Lung (tissue), 12 donors: ENCODE measurements around the gene PRKCE. TPM values are rescaled to one million over a fixed set of nuclear protein-coding genes. Genes with fewer than 3 reads are reported as not detected.
A peak's percentile ranks its signal among the peaks of the same experiment; 100 is the strongest.

Experiments
- ATAC-seq: fragments of 200-7000 bp; cut with Tn5 transposase; one replicate; pipeline ENCODE4 v1.9.1; 2020; ENCODE audit warnings: moderate number of reproducible peaks; ENCODE audit not compliant: insufficient read depth, low FRiP score
- DNase-seq, 3 donors: peaks; one replicate each; pipeline ENCODE4 v3.0.0-alpha.2; 2013 to 2017
- H3K27ac ChIP-seq, 2 donors: one replicate each; pipeline ENCODE4 v1.5.1; 2013; ENCODE audit warnings: mild to moderate bottlenecking in 2 of 2, moderate library complexity in 2 of 2, control low read depth in 1 of 2, inconsistent platforms in 1 of 2, low read depth in 1 of 2, low read length in 1 of 2
- H3K27me3 ChIP-seq, 3 donors: one replicate each; pipeline ENCODE4 v1.5.1; 2013; ENCODE audit warnings: low read length in 2 of 3; ENCODE audit not compliant: control insufficient read depth in 3 of 3, insufficient read depth in 3 of 3
- H3K36me3 ChIP-seq, 4 donors: one replicate each; pipeline ENCODE4 v1.5.1; 2013; ENCODE audit warnings: low read length in 4 of 4, mild to moderate bottlenecking in 1 of 4, moderate library complexity in 1 of 4; ENCODE audit not compliant: control insufficient read depth in 4 of 4, insufficient read depth in 4 of 4
- H3K4me1 ChIP-seq, 5 donors: one replicate each; pipeline ENCODE4 v1.5.1; 2013; ENCODE audit warnings: low read length in 5 of 5, mild to moderate bottlenecking in 2 of 5, moderate library complexity in 1 of 5; ENCODE audit not compliant: control insufficient read depth in 5 of 5, insufficient read depth in 5 of 5
- H3K4me3 ChIP-seq: one replicate; pipeline ENCODE4 v1.5.1; 2013; ENCODE audit warnings: mild to moderate bottlenecking, control low read depth, moderate library complexity
- H3K9ac ChIP-seq, 2 donors: one replicate each; pipeline ENCODE4 v1.5.1; 2013; ENCODE audit warnings: low read length in 2 of 2, control low read depth in 1 of 2; ENCODE audit not compliant: insufficient read depth in 1 of 2
- H3K9me3 ChIP-seq, 4 donors: one replicate each; pipeline ENCODE4 v1.5.1; 2013; ENCODE audit warnings: low read length in 3 of 4, mild to moderate bottlenecking in 1 of 4, moderate library complexity in 1 of 4; ENCODE audit not compliant: control insufficient read depth in 4 of 4, insufficient read depth in 3 of 4
- CTCF ChIP-seq: IDR thresholded peaks from 2 replicates; pipeline ENCODE4 v1.5.1; 2012; ENCODE audit warnings: mild to moderate bottlenecking; ENCODE audit errors: control extremely low read depth, extremely low read depth
- WGBS, 2 donors: extraction: QIAGEN DNeasy Blood & Tissue Kit; methylation state at CpG; one replicate each; pipeline ENCODE4 v1.1.7; 2013; 5-methylcytosine and 5-hydroxymethylcytosine counted together
- polyA plus RNA-seq, 2 donors: library from polyadenylated mRNA; stranded (reverse); fragments of 200-250 nt; gene quantifications; one replicate each; pipeline ENCODE4 v1.2.1, GENCODE V29; 2013
- total RNA-seq, 2 donors: library from RNA; depleted of rRNA in 1 of 2; stranded (reverse); fragments of >200 nt in 1 of 2; gene quantifications; one replicate each; pipeline ENCODE4 v1.2.1, GENCODE V29; 2014 to 2021
- donor health status: control.
- donor health status: control.
- donor health status: Bipolar disorder and iron deficiency.
- donor health status: healthy.
- donor health status: DM: yes; HTN: yes; CAD: no.

The PRKCE gene
- total and polyA plus RNA-seq, 4 donors, result 12.5 to 82.2 (median 32.1) TPM

GRCh38 chr2:45855374-45855773 is 203.9 kb downstream of the PRKCE start:
- no peaks in the 10 kb centered on the region for H3K27me3 ChIP-seq
- no peak overlapping the region for H3K9ac ChIP-seq
- ATAC-seq, result no peak
- H3K9me3 ChIP-seq, result no peaks in the 10 kb centered on the region
- no peak overlapping the region for H3K4me3 ChIP-seq
- peak in 2 of 3 donors; percentile 37 to 67 for DNase-seq
- no peak overlapping the region for H3K27ac ChIP-seq
- TF ChIP-seq CTCF, result no peak
- peaks cover 4 to 13% (median 7%) of the 10 kb centered on the region in 5 donors for H3K4me1 ChIP-seq
- H3K36me3 ChIP-seq, result peaks cover 0 to 3% (median 0%) of the 10 kb centered on the region in 4 donors
- WGBS, 2 donors, result 27 to 38% methylated on average over 3 of the region's 3 CpGs

- no peak overlapping the region for H3K27ac ChIP-seq
- DNase-seq (no peak), ATAC-seq (no peak)
- H3K36me3 ChIP-seq, result peaks cover 0 to 3% (median 0%) of the 10 kb centered on the region in 4 donors
- no peak for TF ChIP-seq CTCF
- H3K27me3 ChIP-seq, result no peaks in the 10 kb centered on the region
- WGBS, 2 donors, result 65 to 73% methylated on average over 9 of the region's 9 CpGs
- peaks cover 7 to 25% (median 16%) of the 10 kb centered on the region in 5 donors for H3K4me1 ChIP-seq
- no peak overlapping the region for H3K9ac ChIP-seq
- no peaks in the 10 kb centered on the region for H3K9me3 ChIP-seq
- no peak overlapping the region for H3K4me3 ChIP-seq
Observed at GRCh38 chr2:45856391-45857274, 205.2 kb downstream of the PRKCE start.

GRCh38 chr2:45857275-45857609 is 205.8 kb downstream of the PRKCE start:
- Histone ChIP-seq H3K4me3 (no peak overlapping the region), H3K4me1 (peaks cover 3 to 25% (median 16%) of the 10 kb centered on the region in 5 donors), H3K9me3 (no peaks in the 10 kb centered on the region), H3K27me3 (no peaks in the 10 kb centered on the region), H3K9ac (no peak overlapping the region), H3K36me3 (no peaks in the 10 kb centered on the region), H3K27ac (no peak overlapping the region)
- WGBS, 2 donors, result 86 to 87% methylated on average over 4 of the region's 4 CpGs
- ATAC-seq (no peak), DNase-seq (no peak)
- TF ChIP-seq CTCF, result no peak
